Kidney (tissue), 14 donors: ENCODE data around the gene TTC13. TPM values are rescaled to one million over a fixed set of nuclear protein-coding genes. Genes with fewer than 3 reads are reported as not detected.

Experiments
- DNase-seq, 5 donors: peaks; one replicate each; pipeline ENCODE4 v3.0.0-alpha.2; 2013 to 2020
- FAIRE-seq: peaks from 2 replicates; lab custom pipeline; 2012; peaks lifted over from hg19 to GRCh38; lab: Jason Lieb, UNC
- H3K27ac ChIP-seq, 2 donors: one replicate each; pipeline ENCODE4 v1.7.0; 2013; ENCODE audit warnings: low read depth in 2 of 2, low read length in 2 of 2, inconsistent platforms in 1 of 2
- H3K27me3 ChIP-seq: one replicate; pipeline ENCODE4 v1.7.1; 2013; ENCODE audit warnings: low read length, inconsistent platforms; ENCODE audit not compliant: control insufficient read depth, insufficient read depth
- H3K36me3 ChIP-seq, 3 donors: one replicate each; pipeline versions ENCODE4 v1.7.0 to v1.7.1; 2013; ENCODE audit warnings: low read length in 3 of 3, control low read depth in 1 of 3, inconsistent platforms in 1 of 3; ENCODE audit not compliant: insufficient read depth in 3 of 3, control insufficient read depth in 2 of 3
- H3K4me1 ChIP-seq, 3 donors: one replicate each; pipeline versions ENCODE4 v1.7.0 to v1.7.1; 2013; ENCODE audit warnings: low read length in 3 of 3, inconsistent platforms in 1 of 3, low read depth in 1 of 3; ENCODE audit not compliant: control insufficient read depth in 2 of 3, insufficient read depth in 2 of 3
- H3K4me3 ChIP-seq, 3 donors: one replicate each; pipeline versions ENCODE4 v1.7.0 to v1.8.1; 2013; ENCODE audit warnings: low read length in 3 of 3, control low read depth in 1 of 3, inconsistent platforms in 1 of 3
- H3K9ac ChIP-seq, 3 donors: one replicate each; pipeline versions ENCODE4 v1.7.0 to v1.7.1; 2013; ENCODE audit warnings: low read length in 3 of 3, control low read depth in 1 of 3, inconsistent platforms in 1 of 3
- H3K9me3 ChIP-seq, 3 donors: one replicate each; pipeline versions ENCODE4 v1.7.0 to v1.7.1; 2013; ENCODE audit warnings: low read length in 3 of 3, control low read depth in 1 of 3, inconsistent platforms in 1 of 3; ENCODE audit not compliant: control insufficient read depth in 2 of 3, insufficient read depth in 1 of 3
- intact Hi-C: fragments of 100-400 bp; cut with DNase I; formaldehyde crosslinking; loops from one replicate; pipeline ENCODE4 v1.11.1; 2022
- polyA plus RNA-seq: library from polyadenylated mRNA; stranded (reverse); fragments of 350-450 nt; fragmentation: Illumina TruSeq; extraction: RNeasy Lipid Tissue Mini Kit (QIAGEN cat#74804); gene quantifications from one replicate; pipeline ENCODE4 v1.2.3, GENCODE V29; 2014; ENCODE audit warnings: low read depth, low replicate concordance; ENCODE audit not compliant: insufficient read depth
- total RNA-seq: library from RNA; stranded (reverse); fragmentation: NEBNext Ultra II Directional; extraction: Animal tissue kit (Norgen Biotek cat#: 25700); gene quantifications from one replicate; pipeline ENCODE4 v1.2.1, GENCODE V29; 2021
- TF ChIP-seq, protein P1 (sequence below): IDR thresholded peaks from 3 replicates; pipeline ENCODE4 v1.5.1; 2012; ENCODE audit warnings: mild to moderate bottlenecking, moderate library complexity, borderline replicate concordance; ENCODE audit not compliant: insufficient read depth; ENCODE audit errors: extremely low read depth
- donor health status: control.
- donor health status: control.
- donor health status: control.
- donor health status: control.
- donor health status: control.
- donor health status: DM: yes; HTN: yes; CAD: no.
- donor health status: Normal renal cell carcinoma (clear cell type).

Gene TTC13
- total and polyA plus RNA-seq, 2 donors from 2014 or later, result 4.2 to 15.6 TPM

GRCh38 chr1:230966358-230966873 is 12.2 kb downstream of the TTC13 start:
- FAIRE-seq (peak; percentile 61), DNase-seq (no peak)
- H3K4me3 ChIP-seq, result no peak overlapping the region
- no peaks in the 10 kb centered on the region for H3K9me3 ChIP-seq
- H3K36me3 ChIP-seq, result no peaks in the 10 kb centered on the region
- intact Hi-C loops, result no loop called here
- H3K9ac ChIP-seq, result no peak overlapping the region
- TF ChIP-seq, protein P1, sequence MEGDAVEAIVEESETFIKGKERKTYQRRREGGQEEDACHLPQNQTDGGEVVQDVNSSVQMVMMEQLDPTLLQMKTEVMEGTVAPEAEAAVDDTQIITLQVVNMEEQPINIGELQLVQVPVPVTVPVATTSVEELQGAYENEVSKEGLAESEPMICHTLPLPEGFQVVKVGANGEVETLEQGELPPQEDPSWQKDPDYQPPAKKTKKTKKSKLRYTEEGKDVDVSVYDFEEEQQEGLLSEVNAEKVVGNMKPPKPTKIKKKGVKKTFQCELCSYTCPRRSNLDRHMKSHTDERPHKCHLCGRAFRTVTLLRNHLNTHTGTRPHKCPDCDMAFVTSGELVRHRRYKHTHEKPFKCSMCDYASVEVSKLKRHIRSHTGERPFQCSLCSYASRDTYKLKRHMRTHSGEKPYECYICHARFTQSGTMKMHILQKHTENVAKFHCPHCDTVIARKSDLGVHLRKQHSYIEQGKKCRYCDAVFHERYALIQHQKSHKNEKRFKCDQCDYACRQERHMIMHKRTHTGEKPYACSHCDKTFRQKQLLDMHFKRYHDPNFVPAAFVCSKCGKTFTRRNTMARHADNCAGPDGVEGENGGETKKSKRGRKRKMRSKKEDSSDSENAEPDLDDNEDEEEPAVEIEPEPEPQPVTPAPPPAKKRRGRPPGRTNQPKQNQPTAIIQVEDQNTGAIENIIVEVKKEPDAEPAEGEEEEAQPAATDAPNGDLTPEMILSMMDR, result no peak
- no peak overlapping the region for H3K27ac ChIP-seq
- H3K4me1 ChIP-seq, result no peaks in the 10 kb centered on the region
- H3K27me3 ChIP-seq, result no peaks in the 10 kb centered on the region

DNA sequence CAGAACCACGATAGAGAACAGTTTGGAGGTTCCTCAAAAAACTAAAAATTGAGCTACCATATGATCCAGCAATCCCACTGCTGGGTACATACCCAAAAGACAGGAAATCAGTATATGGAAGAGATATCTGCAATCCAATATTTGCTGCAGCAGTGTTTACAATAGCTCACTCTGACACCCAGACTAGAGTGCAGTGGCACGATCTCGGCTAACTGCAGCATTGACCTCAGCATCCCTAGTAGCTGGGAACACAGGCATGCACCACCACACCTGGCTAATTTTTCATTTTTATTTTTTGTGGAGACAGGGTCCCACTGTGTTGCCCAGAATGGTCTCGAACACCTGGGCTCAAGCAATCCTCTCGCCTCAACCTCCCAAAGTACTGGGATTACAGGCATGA is 13.1 kb downstream of the TTC13 start:
- intact Hi-C loops, result no loop called here
- no peaks in the 10 kb centered on the region for H3K36me3 ChIP-seq
- TF ChIP-seq, protein P1, result no peak
- no peak overlapping the region for H3K4me3 ChIP-seq
- FAIRE-seq (no peak), DNase-seq (no peak)
- H3K4me1 ChIP-seq, result no peaks in the 10 kb centered on the region
- H3K9ac ChIP-seq, result no peak overlapping the region
- H3K27ac ChIP-seq, result no peak overlapping the region
- no peaks in the 10 kb centered on the region for H3K27me3 ChIP-seq
- H3K9me3 ChIP-seq, result no peaks in the 10 kb centered on the region

GRCh38 chr1:230964896-230965295 is 13.8 kb downstream of the TTC13 start:
- no peak for FAIRE-seq
- DNase-seq, result no peak
- no peaks in the 10 kb centered on the region for H3K36me3 ChIP-seq
- no peaks in the 10 kb centered on the region for H3K9me3 ChIP-seq
- H3K4me3 ChIP-seq, result no peak overlapping the region
- H3K9ac ChIP-seq, result no peak overlapping the region
- H3K27ac ChIP-seq, result no peak overlapping the region
- TF ChIP-seq, protein P1, result no peak
- no peaks in the 10 kb centered on the region for H3K4me1 ChIP-seq
- intact Hi-C loops, result no loop called here
- no peaks in the 10 kb centered on the region for H3K27me3 ChIP-seq

- Histone ChIP-seq H3K9me3 (no peaks in the 10 kb centered on the region), H3K9ac (no peak overlapping the region), H3K27ac (no peak overlapping the region), H3K4me3 (no peak overlapping the region), H3K36me3 (peaks cover 0 to 2% (median 2%) of the 10 kb centered on the region in 3 donors), H3K27me3 (no peaks in the 10 kb centered on the region), H3K4me1 (no peaks in the 10 kb centered on the region)
- DNase-seq, result no peak
- TF ChIP-seq, protein P1, result no peak
- intact Hi-C loops, result no loop called here
- FAIRE-seq, result no peak
Observed at GRCh38 chr1:230958370-230958769, 20.3 kb downstream of the TTC13 start.
